HG03571 (cell line): ENCODE measurements around the gene WNK2.
"Not testable (repeated sequence)": the region's sequence is repeated elsewhere in the genome, so short reads cannot be mapped to it uniquely, and the experiment has no call there.

Source experiments
- ATAC-seq: cut with Tn5 transposase; IDR thresholded peaks from one replicate; pipeline ENCODE4 v1.9.1; 2021; ENCODE audit not compliant: unreplicated experiment

The WNK2 gene

DNA sequence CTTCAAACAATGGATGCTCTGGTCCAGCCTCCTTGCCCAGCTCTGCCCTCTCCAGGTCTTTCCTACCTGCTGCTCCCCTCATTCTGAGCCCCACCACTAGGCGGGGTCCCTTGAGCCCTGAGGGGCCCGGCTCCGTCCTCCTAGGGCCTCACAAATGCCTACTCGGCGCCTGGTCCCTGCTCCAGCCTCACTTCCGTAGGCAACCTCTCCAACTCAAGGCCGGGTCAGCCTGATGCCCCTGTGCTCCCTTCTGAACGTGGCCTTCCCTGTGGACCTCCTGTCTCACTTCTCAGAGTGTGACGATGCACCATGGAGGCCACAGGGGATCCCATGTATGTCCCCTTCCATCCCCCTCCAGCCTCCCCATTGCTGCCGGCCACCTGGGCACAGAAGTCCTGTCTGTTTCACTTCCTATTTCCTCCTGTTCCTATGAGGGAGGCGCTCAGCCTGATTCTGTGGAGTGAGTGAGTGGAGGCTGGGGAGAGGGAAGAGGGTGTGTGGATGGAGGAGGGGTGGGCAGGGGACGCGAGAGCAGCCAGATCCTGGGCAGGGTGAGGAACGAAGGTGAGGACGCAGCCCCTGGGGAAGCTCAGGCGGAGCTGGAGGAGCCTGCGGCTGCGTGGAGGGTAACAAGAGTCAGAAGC lies 140.4 kb downstream of the WNK2 start:
- ATAC-seq = no peak

DNA sequence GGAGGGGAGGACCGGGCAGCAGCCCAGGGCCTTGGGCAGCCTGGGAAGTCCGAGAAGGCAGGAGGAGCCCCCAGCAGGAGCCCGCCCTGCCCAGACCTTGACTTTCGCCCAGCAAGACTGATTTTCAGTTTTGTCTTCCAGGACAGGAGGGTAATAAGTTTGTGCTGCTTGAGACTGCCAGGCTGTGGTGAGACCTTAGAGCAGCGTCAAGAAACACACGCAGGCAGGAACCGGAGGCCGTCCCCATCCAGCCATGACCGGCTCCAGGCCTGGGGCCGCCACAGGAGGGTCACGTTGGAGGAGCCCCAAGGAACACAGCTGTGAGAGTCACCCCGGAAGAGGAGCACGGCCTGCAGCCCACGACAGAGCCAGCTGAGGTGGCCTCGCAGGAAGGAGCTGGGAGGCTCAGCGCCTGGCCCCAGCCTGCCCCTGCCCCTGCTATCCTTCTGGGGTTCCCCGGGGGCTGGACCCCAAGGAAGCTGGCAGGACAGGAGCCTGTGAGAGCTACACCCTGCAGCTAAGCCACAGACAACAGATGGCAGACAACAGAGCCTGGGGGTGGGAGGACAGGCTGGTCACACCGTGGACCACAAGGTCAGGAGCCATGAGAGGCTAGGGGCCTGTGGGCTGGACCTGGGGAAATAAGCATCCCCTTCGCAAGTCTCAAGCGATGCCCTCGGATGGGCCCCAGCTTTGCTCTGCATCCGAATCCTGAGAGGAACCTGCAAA lies 141.5 kb downstream of the WNK2 start:
- ATAC-seq = no peak

DNA sequence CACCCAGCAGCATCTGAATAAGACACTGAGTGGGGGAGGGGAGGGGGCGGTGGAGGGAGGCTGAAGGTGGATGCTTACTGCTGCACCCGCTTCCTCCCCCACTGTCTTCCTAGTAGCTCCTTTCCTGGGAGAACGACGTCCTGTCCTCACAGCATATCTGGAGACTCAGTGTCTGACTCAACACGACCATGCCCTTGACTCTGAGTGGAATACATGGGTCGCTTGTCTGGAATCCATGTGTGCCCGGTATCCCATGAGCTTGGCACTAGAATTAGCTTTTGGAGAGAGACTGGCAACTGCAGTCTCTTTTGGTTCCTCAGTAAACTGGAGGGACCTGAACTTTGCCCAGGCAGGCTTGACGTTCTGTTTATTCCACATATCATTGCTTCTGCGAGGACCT lies 142.1 kb downstream of the WNK2 start:
- ATAC-seq = no peak

DNA sequence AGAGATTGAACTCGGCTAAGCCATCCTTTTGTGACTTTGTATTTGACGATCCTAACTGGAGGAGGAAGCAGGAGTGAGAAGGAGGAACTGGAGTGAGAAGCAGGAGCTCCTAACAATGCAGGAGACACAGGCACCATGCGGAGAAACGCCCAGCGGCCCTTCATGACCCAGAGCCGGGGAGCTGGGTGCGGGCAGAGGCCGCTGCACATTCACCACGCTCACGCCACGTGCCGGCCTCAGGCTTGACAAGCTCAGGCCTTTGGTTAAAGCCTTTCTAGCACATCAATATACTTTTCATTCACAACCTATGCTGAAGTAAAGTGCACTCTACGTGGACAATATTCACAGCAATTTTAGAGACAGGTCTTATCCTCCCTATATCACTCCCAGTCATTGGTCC lies 142.7 kb downstream of the WNK2 start:
- no peak for ATAC-seq

DNA sequence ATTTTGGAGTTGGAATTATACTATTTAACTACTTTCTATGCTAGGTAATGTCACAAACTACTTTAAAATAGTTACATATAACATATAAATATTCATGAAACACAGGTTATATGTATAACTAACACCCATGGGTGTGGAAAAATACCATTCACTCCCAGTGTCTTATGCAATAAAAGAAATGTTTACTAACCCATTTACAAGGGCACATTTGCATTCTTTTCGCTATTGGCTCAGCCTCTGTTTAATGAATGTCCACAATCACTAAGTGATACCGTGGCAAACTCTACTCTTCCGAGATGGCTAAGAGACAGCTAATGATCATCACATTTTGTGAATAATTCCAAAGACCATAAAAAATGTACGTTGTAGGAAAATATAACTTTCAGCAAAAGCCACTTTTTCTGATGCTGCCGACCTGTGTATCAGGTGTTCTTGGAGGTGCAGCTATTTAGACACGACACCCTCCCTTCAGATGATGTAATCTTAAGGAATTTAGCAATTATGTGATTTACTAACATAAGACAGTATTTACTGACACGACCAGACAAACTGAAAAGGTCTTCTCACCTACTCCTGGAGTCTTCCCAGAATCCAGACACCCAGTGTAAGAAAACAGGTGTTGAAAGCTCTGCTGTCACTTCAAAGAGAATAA lies 145.8 kb downstream of the WNK2 start:
- no peak for ATAC-seq

DNA sequence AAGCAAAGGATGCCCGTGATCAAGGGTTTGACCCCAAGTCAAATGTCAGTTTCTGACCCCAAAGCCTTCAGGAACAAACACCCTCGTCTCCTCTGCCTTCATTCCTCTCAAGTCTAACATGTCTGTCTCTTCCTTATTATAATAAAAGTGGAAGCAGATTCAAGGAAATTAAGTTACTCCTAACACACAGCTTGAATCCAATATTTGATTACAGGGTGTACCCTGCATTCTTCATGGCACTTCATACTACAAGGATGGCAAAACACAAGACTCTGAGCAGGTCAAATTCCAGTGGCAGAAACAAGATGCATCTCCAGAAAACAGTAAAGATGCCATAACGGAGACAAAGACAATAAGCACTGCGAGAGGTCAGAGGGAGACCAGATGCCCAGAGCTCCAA lies 148.4 kb downstream of the WNK2 start:
- ATAC-seq = no peak

DNA sequence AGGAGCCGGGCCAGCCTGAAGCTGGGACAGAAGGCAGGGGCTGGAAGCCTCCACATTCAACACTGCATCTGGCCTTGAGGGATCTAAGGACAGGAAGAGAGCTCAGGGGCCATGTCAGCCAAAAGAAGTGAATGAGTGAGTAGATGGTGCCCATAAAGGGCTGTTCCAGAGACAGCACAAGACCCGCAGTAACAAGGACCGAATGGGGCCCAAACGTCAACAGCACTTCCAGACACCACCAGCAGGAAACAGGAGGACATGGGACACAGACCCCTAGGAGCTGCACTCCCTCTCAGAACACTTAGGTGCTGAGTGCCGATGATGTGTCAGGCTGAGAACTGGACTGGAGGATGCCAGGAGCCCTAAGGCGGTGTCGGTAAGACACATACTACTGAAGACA lies 152.8 kb downstream of the WNK2 start:
- ATAC-seq = no peak

DNA sequence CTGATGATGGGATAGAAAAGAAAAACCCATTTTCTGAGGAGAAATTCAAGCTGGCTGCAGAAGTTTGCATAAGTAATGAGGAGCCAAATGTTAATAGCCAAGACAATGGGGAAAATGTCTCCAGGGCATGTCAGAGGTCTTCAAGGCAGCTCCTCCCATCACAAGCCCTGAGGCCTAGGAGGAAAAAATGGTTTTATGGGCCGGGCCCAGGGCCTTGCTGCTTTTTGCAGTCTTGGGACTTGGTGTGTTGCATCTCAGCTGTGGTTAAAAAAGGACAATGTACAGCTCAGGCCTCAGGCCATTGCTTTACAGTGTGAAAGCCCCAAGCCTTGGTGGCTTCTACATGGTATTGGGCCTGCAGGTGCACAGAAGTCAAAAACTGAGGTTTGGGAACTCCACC lies 154.3 kb downstream of the WNK2 start:
- ATAC-seq = not testable (repeated sequence)

DNA sequence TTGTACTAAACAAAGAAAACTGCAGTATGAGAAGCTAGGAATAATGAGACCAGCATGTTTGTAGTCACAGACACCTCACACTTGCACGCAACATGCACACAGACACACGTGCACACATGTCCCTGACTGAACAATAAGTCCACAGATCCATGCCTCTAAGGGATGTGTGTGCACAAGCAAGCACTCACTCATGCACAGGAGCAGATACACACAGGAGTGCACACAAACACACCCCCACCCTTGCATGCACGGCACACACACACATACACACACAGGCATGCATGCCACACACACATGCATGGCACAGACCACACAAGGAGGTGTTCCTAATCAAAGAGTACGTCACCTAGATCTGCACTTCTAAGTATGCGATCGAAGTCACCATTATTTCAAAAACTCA lies 156.2 kb downstream of the WNK2 start:
- no peak for ATAC-seq

DNA sequence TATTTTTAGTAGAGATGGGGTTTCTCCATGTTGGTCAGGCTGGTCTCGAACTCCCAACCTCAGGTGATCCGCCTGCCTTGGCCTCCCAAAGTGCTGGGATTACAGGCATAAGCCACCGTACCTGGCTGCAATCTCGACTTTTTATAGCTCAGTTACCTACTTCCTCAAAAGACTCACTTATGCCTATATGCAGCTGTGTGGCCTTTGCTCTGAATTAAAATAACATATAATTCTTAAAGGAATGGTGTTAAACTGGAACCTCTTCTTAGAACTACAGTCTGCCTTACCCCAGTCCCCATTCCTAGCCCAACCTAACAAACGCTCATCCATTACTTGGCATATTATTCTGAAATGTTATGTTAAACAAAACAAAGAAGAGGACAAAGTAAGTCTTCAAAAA lies 157.9 kb downstream of the WNK2 start:
- ATAC-seq = not testable (repeated sequence)

DNA sequence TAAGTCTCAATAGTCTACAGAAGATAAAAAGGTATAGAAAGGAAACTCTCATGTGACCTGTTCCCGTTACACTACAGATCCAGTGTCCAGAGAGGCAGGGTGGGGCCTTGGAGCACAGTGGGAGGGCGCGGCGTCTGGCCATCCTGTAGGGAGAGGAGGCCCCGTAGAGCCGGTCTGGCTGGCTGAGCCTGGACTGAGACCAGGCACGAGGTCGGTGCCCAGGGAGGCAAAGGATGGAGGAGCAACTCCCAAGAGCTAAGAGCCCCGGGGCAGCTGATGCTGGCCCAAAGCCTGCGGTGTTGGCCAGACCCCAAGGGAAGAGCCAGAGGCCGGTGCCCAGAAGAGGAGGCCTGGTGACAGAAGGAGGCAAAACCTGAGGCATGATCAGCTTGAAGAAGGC lies 158.5 kb downstream of the WNK2 start:
- not testable (repeated sequence) for ATAC-seq

DNA sequence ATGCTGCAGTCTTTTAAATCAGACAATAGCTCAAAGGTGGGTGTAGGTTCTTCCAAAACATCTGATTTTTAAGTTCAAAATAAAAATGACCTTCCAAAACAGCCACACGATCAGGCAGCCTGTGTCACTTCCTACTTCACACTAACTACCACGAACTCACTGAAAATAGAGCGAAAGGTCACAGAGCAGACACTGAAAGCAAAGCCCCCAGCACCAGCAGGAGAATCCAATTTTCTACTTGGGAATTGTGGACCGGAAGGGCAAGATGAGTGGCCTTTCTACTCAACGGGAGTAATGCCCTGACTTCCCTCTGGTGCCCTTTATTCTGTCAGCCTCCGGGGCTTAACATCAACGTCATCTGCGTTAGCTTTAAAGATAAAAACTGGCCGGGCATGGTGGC lies 159.7 kb downstream of the WNK2 start:
- no peak for ATAC-seq

DNA sequence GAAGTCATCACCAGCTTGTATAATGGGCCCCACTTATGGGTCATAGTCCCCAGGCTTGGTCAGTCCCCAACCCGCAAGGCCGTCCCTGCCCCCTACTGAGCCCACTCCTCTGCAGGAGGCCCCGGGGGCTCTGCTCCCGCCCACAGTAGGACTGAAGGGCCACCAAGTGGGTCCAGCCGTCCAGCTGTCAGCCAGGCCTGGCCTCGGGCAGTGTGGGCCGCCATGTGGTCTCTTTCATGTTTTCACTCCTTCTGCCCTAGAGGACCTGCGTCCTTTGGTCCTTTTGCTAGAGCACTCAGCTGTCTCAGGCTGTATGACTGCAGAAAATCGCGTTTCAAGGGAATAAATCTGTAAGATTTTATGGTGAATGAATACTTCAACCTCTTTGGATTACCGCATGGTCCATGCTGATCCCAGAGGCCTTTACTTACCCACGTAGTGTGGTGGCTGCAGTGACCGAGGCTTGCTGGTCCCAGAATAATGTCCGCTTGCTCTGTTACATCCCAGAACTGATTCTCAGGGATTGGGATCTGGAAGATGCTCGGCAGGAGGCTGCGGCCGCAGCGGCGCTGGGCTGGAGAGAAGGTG lies 161.8 kb downstream of the WNK2 start:
- ATAC-seq = no peak

DNA sequence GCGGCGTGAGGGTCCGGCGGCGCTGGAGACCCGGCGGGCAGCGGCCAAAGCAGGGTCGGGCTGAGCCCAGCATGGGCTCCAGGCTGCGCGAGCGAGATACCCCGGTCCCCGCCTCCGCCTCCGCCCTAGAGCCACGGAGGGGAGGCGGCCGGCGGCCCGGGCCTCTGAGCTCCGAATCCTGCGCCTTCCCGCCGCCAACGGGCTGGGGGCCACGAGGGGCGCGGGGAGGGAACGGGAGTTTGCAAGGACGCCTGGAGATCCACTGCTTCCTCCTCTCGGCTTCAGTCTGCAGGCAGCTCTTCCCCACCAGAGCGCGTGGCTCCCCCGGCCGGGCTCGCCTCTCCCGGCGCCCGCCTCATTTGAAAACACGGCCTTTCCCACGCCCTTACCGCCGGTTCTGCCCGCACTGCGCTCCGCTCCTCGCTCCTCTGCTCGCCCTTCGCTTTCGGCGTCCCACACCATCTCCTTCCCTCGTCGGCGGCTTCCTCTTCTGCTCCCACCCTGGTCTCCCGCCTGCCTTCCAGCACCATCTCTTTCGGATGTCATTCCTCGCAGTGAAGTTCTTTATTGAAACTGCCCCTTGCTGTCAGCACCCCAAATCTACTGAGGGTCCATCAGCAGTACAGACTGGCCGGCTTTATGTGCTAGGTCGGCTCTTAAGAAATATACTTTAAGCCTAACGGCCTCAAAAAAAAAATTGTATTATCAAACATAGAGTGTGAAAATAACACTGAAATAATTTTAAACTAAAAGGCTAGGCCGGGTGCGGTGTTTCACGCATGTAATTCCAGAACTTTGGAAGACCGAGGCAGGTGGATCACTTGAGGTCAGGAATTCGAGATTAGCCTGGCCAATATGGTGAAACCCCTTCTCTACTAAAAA lies 162.5 kb downstream of the WNK2 start:
- no peak for ATAC-seq

DNA sequence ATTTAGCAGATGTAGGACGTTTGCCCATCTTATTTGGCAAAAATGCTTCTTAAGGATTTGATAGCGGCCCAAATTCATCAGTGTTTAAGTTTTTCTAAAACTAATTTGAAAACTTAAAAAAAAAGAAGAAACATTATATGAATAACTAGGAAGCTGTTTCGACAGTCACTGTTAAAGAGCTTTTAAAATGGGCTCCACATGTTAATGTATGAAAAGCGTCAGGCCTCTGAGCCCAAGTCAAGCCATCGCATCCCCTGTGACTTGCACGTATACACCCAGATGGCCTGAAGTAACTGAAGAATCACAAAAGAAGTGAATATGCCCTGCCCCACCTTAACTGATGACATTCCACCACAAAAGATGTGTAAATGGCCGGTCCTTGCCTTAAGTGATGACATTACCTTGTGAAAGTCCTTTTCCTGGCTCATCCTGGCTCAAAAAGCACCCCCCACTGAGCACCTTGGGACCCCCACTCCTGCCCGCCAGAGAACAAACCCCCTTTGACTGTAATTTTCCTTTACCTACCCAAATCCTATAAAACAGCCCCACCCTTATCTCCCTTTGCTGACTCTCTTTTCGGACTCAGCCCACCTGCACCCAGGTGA lies 163.5 kb downstream of the WNK2 start:
- not testable (repeated sequence) for ATAC-seq

DNA sequence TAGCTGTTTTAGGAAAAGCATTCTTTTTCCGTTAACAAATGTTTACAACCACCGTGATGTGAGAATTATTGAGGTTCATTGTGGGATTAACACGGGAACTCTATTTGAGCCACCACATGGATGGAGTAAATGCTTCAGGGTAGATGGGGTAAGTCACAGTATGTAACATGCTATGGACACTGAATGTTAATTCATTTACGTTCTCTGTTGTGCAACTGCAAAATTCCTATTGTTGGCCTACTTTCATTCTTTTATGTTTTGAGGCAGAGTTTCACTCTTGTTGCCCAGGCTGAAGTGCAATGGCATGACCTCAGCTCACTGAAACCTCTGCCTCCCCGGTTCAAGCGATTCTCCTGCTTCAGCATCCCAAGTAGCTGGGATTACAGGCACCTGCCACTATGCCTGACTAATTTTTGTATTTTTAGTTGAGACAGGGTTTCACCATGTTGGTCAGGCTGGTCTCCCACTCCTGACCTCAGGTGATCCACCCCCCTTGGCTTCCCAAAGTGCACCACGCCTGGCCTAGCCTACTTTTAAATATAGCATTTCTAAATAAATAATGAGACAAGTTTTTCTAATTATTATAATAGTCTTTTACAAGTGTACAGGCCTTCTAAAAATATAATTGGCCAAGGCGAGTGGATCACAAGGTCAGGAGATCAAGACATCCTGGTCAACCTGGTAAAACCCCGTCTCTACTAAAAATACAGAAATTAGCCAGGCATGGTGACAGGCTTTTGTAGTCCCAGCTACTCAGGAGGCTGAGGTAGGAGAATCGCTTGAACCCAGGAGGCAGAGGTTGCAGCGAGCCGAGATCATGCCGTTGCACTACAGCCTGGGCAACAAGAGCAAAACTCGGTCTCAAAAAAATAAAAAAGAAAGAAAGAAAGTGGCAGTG lies 169.7 kb downstream of the WNK2 start:
- not testable (repeated sequence) for ATAC-seq

DNA sequence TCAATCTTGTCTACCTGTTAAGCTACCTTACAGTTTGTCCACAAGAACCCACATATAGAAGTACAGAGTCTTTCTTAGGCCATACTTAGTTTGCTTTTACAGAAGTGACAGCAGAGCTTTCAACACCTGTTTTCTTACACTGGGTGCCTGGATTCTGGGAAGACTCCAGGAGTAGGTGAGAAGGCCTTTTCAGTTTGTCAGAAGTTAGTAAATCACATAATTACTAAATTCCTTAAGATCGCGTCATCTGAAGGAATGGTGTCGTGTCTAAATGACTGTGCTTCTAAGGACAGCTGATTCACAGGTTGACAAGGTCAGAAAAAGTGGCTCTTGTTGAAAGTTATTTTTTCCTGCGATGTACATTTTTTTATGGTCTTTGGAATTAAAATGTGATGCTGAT lies 170.5 kb downstream of the WNK2 start:
- no peak for ATAC-seq

DNA sequence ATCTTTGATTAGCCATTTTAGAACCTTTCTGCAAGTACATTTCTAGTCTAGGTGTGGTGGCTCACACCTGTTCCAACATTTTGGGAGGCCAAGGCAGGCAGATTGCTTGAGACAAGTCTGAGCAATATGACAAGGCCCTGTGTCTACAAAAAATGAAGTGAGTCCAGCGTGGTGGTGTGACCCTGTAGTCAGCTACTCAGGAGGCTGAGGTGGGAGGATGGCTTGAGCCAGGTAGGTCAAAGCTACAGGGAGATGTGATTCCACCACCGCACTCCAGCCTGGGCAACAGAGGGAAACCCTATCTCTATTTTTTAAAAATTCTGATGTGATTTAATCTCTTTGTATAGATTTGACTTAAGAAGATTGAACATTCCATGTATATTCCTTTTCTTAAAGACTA lies 171.9 kb downstream of the WNK2 start:
- ATAC-seq = no peak

DNA sequence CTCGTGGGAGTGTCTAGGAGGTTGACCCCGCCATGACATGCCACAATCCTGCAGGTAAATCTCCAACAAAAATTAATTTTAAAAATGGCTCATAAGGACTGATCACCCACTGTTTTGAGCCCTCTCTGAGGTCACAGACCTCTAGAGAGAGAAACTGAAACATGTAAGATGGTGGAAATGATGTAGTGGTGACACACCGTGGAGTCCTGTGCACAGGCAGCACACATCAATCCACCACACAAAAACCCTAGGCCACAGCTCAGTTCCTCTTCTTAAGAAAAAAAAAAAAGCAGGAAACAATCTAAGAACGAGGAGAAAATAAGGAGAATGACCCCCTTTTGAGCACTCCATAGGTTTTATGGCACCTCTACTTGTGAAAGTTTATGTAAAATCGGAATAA lies 173.7 kb downstream of the WNK2 start:
- no peak for ATAC-seq

DNA sequence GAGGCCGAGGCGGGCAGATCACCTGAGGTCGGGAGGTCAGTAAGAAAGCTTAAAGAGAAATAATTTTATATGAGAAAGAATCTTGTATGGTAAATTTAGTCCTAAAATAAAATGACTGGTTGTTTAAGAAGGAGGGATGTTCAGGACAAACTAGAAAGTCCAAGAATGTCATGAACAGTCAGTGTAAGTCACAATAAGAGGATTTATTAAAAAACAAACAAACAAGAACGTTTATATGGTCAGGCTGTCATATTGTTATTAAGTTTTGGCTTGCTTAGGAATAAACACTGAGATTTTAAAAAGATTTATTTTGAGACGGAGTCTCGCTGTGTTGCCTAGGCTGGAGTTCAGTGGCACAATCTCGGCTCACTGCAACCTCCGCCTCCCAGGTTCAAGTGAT lies 176.0 kb downstream of the WNK2 start:
- ATAC-seq = not testable (repeated sequence)
